ENCODE measurements around the gene DYNLRB2. TPM values are rescaled to one million over a fixed set of nuclear protein-coding genes. Genes with fewer than 3 reads are reported as not detected.

DYNLRB2 gene
- total RNA-seq, 1 experiment from 2014 or later = not detected

- DNase-seq = no peak
- Histone ChIP-seq H3K27me3 (ENCODE audit: low read length) (no peaks in the 10 kb centered on the region), H3K27ac (ENCODE audit: low read length) (no peak overlapping the region), H3K4me3 (ENCODE audit: low read length) (no peak overlapping the region), H3K9me2 (replicated peaks; ENCODE audit: insufficient read depth, low read length) (no peaks in the 10 kb centered on the region), H3K9ac (ENCODE audit: low read length) (no peak overlapping the region), H3K4me2 (ENCODE audit: low read depth, low read length, poor library complexity, severe bottlenecking) (no peak overlapping the region), H3K79me2 (ENCODE audit: low read length) (no peaks in the 10 kb centered on the region), H4K20me1 (ENCODE audit: insufficient read depth, low read depth, low read length) (no peaks in the 10 kb centered on the region), H3K36me3 (ENCODE audit: insufficient read depth, low read length) (no peaks in the 10 kb centered on the region), H3K4me1 (ENCODE audit: low read length) (no peaks in the 10 kb centered on the region), H3K9me3 (ENCODE audit: low read length) (no peaks in the 10 kb centered on the region), H2AFZ (ENCODE audit: low read length) (no peak overlapping the region)
Measured at GRCh38 chr16:80559369-80559768, 18.6 kb downstream of the DYNLRB2 start.

- no peaks in the 10 kb centered on the region for H3K79me2 ChIP-seq (ENCODE audit: low read length)
- no peak overlapping the region for H2AFZ ChIP-seq (ENCODE audit: low read length)
- H3K4me3 ChIP-seq (ENCODE audit: low read length) = no peak overlapping the region
- no peak overlapping the region for H3K4me2 ChIP-seq (ENCODE audit: low read depth, low read length, poor library complexity, severe bottlenecking)
- no peaks in the 10 kb centered on the region for H3K4me1 ChIP-seq (ENCODE audit: low read length)
- H3K27ac ChIP-seq (ENCODE audit: low read length) = no peak overlapping the region
- no peaks in the 10 kb centered on the region for H3K9me2 ChIP-seq (replicated peaks; ENCODE audit: insufficient read depth, low read length)
- no peaks in the 10 kb centered on the region for H3K9me3 ChIP-seq (ENCODE audit: low read length)
- no peaks in the 10 kb centered on the region for H3K36me3 ChIP-seq (ENCODE audit: insufficient read depth, low read length)
- no peak for DNase-seq
- H3K27me3 ChIP-seq (ENCODE audit: low read length) = no peaks in the 10 kb centered on the region
- no peak overlapping the region for H3K9ac ChIP-seq (ENCODE audit: low read length)
- no peaks in the 10 kb centered on the region for H4K20me1 ChIP-seq (ENCODE audit: insufficient read depth, low read depth, low read length)
Measured at GRCh38 chr16:80563066-80563465, 22.3 kb downstream of the DYNLRB2 start.

GRCh38 chr16:80564394-80564793 is 23.6 kb downstream of the DYNLRB2 start:
- Histone ChIP-seq H3K36me3 (ENCODE audit: insufficient read depth, low read length) (no peaks in the 10 kb centered on the region), H3K4me1 (ENCODE audit: low read length) (no peaks in the 10 kb centered on the region), H3K79me2 (ENCODE audit: low read length) (no peaks in the 10 kb centered on the region), H3K9ac (ENCODE audit: low read length) (no peak overlapping the region), H3K4me3 (ENCODE audit: low read length) (no peak overlapping the region), H4K20me1 (ENCODE audit: insufficient read depth, low read depth, low read length) (no peaks in the 10 kb centered on the region), H3K9me2 (replicated peaks; ENCODE audit: insufficient read depth, low read length) (no peaks in the 10 kb centered on the region), H3K9me3 (ENCODE audit: low read length) (no peaks in the 10 kb centered on the region), H2AFZ (ENCODE audit: low read length) (no peak overlapping the region), H3K27me3 (ENCODE audit: low read length) (no peaks in the 10 kb centered on the region), H3K4me2 (ENCODE audit: low read depth, low read length, poor library complexity, severe bottlenecking) (no peak overlapping the region), H3K27ac (ENCODE audit: low read length) (no peak overlapping the region)
- no peak for DNase-seq

- Histone ChIP-seq H3K4me2 (ENCODE audit: low read depth, low read length, poor library complexity, severe bottlenecking) (no peak overlapping the region), H3K9ac (ENCODE audit: low read length) (no peak overlapping the region), H3K9me3 (ENCODE audit: low read length) (no peaks in the 10 kb centered on the region), H3K4me1 (ENCODE audit: low read length) (no peaks in the 10 kb centered on the region), H3K27ac (ENCODE audit: low read length) (no peak overlapping the region), H3K36me3 (ENCODE audit: insufficient read depth, low read length) (no peaks in the 10 kb centered on the region), H4K20me1 (ENCODE audit: insufficient read depth, low read depth, low read length) (no peaks in the 10 kb centered on the region), H3K27me3 (ENCODE audit: low read length) (no peaks in the 10 kb centered on the region), H3K4me3 (ENCODE audit: low read length) (no peak overlapping the region), H2AFZ (ENCODE audit: low read length) (no peak overlapping the region), H3K79me2 (ENCODE audit: low read length) (no peaks in the 10 kb centered on the region), H3K9me2 (replicated peaks; ENCODE audit: insufficient read depth, low read length) (no peaks in the 10 kb centered on the region)
- DNase-seq = no peak
Measured at GRCh38 chr16:80569440-80570105, 28.8 kb downstream of the DYNLRB2 start.

- no peak overlapping the region for H3K27ac ChIP-seq (ENCODE audit: low read length)
- H3K27me3 ChIP-seq (ENCODE audit: low read length) = no peaks in the 10 kb centered on the region
- H3K36me3 ChIP-seq (ENCODE audit: insufficient read depth, low read length) = no peaks in the 10 kb centered on the region
- no peaks in the 10 kb centered on the region for H3K79me2 ChIP-seq (ENCODE audit: low read length)
- H3K4me3 ChIP-seq (ENCODE audit: low read length) = no peak overlapping the region
- no peak overlapping the region for H2AFZ ChIP-seq (ENCODE audit: low read length)
- no peaks in the 10 kb centered on the region for H3K4me1 ChIP-seq (ENCODE audit: low read length)
- H3K4me2 ChIP-seq (ENCODE audit: low read depth, low read length, poor library complexity, severe bottlenecking) = no peak overlapping the region
- no peak overlapping the region for H3K9ac ChIP-seq (ENCODE audit: low read length)
- no peaks in the 10 kb centered on the region for H4K20me1 ChIP-seq (ENCODE audit: insufficient read depth, low read depth, low read length)
- no peak for DNase-seq
- H3K9me2 ChIP-seq (replicated peaks; ENCODE audit: insufficient read depth, low read length) = no peaks in the 10 kb centered on the region
- no peaks in the 10 kb centered on the region for H3K9me3 ChIP-seq (ENCODE audit: low read length)
Measured at GRCh38 chr16:80570106-80570478, 29.3 kb downstream of the DYNLRB2 start.

GRCh38 chr16:80573700-80574120 is 32.9 kb downstream of the DYNLRB2 start:
- no peaks in the 10 kb centered on the region for H3K9me3 ChIP-seq (ENCODE audit: low read length)
- H3K4me1 ChIP-seq (ENCODE audit: low read length) = no peaks in the 10 kb centered on the region
- H3K4me2 ChIP-seq (ENCODE audit: low read depth, low read length, poor library complexity, severe bottlenecking) = no peak overlapping the region
- no peaks in the 10 kb centered on the region for H3K9me2 ChIP-seq (replicated peaks; ENCODE audit: insufficient read depth, low read length)
- no peaks in the 10 kb centered on the region for H4K20me1 ChIP-seq (ENCODE audit: insufficient read depth, low read depth, low read length)
- no peak overlapping the region for H2AFZ ChIP-seq (ENCODE audit: low read length)
- no peaks in the 10 kb centered on the region for H3K27me3 ChIP-seq (ENCODE audit: low read length)
- H3K4me3 ChIP-seq (ENCODE audit: low read length) = no peak overlapping the region
- H3K36me3 ChIP-seq (ENCODE audit: insufficient read depth, low read length) = no peaks in the 10 kb centered on the region
- H3K79me2 ChIP-seq (ENCODE audit: low read length) = no peaks in the 10 kb centered on the region
- no peak overlapping the region for H3K27ac ChIP-seq (ENCODE audit: low read length)
- no peak for DNase-seq
- no peak overlapping the region for H3K9ac ChIP-seq (ENCODE audit: low read length)

- H2AFZ ChIP-seq (ENCODE audit: low read length) = no peak overlapping the region
- no peaks in the 10 kb centered on the region for H3K27me3 ChIP-seq (ENCODE audit: low read length)
- H3K4me1 ChIP-seq (ENCODE audit: low read length) = no peaks in the 10 kb centered on the region
- no peaks in the 10 kb centered on the region for H3K79me2 ChIP-seq (ENCODE audit: low read length)
- no peak overlapping the region for H3K27ac ChIP-seq (ENCODE audit: low read length)
- no peak for DNase-seq
- H3K4me2 ChIP-seq (ENCODE audit: low read depth, low read length, poor library complexity, severe bottlenecking) = no peak overlapping the region
- no peak overlapping the region for H3K9ac ChIP-seq (ENCODE audit: low read length)
- no peaks in the 10 kb centered on the region for H4K20me1 ChIP-seq (ENCODE audit: insufficient read depth, low read depth, low read length)
- H3K9me3 ChIP-seq (ENCODE audit: low read length) = no peaks in the 10 kb centered on the region
- H3K9me2 ChIP-seq (replicated peaks; ENCODE audit: insufficient read depth, low read length) = no peaks in the 10 kb centered on the region
- H3K36me3 ChIP-seq (ENCODE audit: insufficient read depth, low read length) = no peaks in the 10 kb centered on the region
- H3K4me3 ChIP-seq (ENCODE audit: low read length) = no peak overlapping the region
Measured at GRCh38 chr16:80576343-80576912, 35.6 kb downstream of the DYNLRB2 start.

- H2AFZ ChIP-seq (ENCODE audit: low read length) = no peak overlapping the region
- no peaks in the 10 kb centered on the region for H3K9me3 ChIP-seq (ENCODE audit: low read length)
- no peaks in the 10 kb centered on the region for H4K20me1 ChIP-seq (ENCODE audit: insufficient read depth, low read depth, low read length)
- H3K36me3 ChIP-seq (ENCODE audit: insufficient read depth, low read length) = no peaks in the 10 kb centered on the region
- H3K79me2 ChIP-seq (ENCODE audit: low read length) = no peaks in the 10 kb centered on the region
- H3K4me3 ChIP-seq (ENCODE audit: low read length) = no peak overlapping the region
- no peak overlapping the region for H3K4me2 ChIP-seq (ENCODE audit: low read depth, low read length, poor library complexity, severe bottlenecking)
- H3K27me3 ChIP-seq (ENCODE audit: low read length) = no peaks in the 10 kb centered on the region
- H3K4me1 ChIP-seq (ENCODE audit: low read length) = no peaks in the 10 kb centered on the region
- no peak for DNase-seq
- H3K9ac ChIP-seq (ENCODE audit: low read length) = no peak overlapping the region
- H3K27ac ChIP-seq (ENCODE audit: low read length) = no peak overlapping the region
- no peaks in the 10 kb centered on the region for H3K9me2 ChIP-seq (replicated peaks; ENCODE audit: insufficient read depth, low read length)
Measured at GRCh38 chr16:80577485-80578280, 36.9 kb downstream of the DYNLRB2 start.

All from Karpas-422 (cell line).